ENCODE results near the gene FAM177A1.
"Not testable (repeated sequence)": the region's sequence is repeated elsewhere in the genome, so short reads cannot be mapped to it uniquely, and the experiment has no call there.

DNA sequence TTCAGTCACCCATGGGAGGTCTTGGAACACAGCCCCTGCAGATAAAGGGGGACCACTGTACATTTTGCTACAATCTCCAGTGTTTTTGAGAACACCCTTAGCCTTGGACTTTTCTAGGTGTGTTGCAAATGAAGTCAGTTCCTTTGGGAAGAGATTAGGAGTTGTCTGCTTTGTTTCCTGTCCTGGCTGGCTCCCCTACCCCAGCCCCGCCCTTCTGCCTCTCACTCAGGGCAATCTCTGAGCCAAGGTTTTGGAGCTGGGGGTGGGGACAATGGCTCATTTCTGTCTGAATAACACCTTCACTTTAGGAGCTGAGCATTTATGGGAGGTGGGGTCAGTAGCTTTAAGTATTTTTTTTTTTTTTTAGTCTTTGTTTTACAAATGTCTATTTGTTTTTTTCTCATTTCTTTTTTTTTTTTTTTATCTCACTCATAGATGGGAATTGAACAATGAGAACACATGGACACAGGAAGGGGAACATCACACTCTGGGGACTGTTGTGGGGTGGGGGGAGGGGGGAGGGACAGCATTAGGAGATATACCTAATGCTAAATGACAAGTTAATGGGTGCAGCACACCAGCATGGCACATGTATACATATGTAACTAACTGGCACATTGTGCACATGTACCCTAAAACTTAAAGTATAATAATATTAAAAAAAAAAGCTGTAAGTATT is 15.2 kb downstream of the FAM177A1 start:
- TF ChIP-seq POLR2AphosphoS5 (IDR thresholded peaks at IDR 0.05); EZH2 (IDR thresholded peaks at IDR 0.05; ENCODE audit: borderline replicate concordance, insufficient read depth, low read length, poor library complexity, severe bottlenecking); SMC3 (conservative IDR thresholded peaks at IDR 0.05; ENCODE audit: poor library complexity); RAD21 (conservative IDR thresholded peaks at IDR 0.05); EP300 (conservative IDR thresholded peaks at IDR 0.05; ENCODE audit: poor library complexity, severe bottlenecking); TAF1 (IDR thresholded peaks at IDR 0.05; ENCODE audit: low read depth): not testable (repeated sequence)
- TF ChIP-seq, protein P1, sequence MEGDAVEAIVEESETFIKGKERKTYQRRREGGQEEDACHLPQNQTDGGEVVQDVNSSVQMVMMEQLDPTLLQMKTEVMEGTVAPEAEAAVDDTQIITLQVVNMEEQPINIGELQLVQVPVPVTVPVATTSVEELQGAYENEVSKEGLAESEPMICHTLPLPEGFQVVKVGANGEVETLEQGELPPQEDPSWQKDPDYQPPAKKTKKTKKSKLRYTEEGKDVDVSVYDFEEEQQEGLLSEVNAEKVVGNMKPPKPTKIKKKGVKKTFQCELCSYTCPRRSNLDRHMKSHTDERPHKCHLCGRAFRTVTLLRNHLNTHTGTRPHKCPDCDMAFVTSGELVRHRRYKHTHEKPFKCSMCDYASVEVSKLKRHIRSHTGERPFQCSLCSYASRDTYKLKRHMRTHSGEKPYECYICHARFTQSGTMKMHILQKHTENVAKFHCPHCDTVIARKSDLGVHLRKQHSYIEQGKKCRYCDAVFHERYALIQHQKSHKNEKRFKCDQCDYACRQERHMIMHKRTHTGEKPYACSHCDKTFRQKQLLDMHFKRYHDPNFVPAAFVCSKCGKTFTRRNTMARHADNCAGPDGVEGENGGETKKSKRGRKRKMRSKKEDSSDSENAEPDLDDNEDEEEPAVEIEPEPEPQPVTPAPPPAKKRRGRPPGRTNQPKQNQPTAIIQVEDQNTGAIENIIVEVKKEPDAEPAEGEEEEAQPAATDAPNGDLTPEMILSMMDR (IDR thresholded peaks at IDR 0.05; ENCODE audit: poor library complexity, severe bottlenecking), result not testable (repeated sequence)
- TF ChIP-seq, protein P2, sequence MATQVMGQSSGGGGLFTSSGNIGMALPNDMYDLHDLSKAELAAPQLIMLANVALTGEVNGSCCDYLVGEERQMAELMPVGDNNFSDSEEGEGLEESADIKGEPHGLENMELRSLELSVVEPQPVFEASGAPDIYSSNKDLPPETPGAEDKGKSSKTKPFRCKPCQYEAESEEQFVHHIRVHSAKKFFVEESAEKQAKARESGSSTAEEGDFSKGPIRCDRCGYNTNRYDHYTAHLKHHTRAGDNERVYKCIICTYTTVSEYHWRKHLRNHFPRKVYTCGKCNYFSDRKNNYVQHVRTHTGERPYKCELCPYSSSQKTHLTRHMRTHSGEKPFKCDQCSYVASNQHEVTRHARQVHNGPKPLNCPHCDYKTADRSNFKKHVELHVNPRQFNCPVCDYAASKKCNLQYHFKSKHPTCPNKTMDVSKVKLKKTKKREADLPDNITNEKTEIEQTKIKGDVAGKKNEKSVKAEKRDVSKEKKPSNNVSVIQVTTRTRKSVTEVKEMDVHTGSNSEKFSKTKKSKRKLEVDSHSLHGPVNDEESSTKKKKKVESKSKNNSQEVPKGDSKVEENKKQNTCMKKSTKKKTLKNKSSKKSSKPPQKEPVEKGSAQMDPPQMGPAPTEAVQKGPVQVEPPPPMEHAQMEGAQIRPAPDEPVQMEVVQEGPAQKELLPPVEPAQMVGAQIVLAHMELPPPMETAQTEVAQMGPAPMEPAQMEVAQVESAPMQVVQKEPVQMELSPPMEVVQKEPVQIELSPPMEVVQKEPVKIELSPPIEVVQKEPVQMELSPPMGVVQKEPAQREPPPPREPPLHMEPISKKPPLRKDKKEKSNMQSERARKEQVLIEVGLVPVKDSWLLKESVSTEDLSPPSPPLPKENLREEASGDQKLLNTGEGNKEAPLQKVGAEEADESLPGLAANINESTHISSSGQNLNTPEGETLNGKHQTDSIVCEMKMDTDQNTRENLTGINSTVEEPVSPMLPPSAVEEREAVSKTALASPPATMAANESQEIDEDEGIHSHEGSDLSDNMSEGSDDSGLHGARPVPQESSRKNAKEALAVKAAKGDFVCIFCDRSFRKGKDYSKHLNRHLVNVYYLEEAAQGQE (IDR thresholded peaks at IDR 0.05; ENCODE audit: borderline replicate concordance), result not testable (repeated sequence)

All from neural cell (in vitro differentiated cells).